Measurements from ENCODE around the gene SASH1.

DNA sequence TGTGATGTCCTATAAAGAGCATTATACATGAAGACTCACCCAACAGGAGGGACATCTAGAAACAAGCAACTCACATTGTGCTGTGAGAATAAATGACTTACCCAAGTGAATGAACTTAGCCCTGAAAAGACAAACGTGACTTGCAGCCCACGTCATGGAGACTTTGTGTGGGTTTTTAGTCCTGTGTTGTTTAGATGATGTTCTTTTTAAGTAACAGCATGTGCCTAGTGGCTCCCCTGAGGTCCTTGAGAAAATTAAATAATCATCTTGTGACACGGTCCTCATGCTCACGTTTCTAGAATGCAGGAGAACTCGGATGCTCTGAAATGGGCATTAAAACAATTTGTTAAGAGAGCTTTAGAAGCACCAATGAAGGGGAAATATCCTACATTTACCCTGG lies 165.1 kb downstream of the SASH1 start:
- TF ChIP-seq, protein P1, sequence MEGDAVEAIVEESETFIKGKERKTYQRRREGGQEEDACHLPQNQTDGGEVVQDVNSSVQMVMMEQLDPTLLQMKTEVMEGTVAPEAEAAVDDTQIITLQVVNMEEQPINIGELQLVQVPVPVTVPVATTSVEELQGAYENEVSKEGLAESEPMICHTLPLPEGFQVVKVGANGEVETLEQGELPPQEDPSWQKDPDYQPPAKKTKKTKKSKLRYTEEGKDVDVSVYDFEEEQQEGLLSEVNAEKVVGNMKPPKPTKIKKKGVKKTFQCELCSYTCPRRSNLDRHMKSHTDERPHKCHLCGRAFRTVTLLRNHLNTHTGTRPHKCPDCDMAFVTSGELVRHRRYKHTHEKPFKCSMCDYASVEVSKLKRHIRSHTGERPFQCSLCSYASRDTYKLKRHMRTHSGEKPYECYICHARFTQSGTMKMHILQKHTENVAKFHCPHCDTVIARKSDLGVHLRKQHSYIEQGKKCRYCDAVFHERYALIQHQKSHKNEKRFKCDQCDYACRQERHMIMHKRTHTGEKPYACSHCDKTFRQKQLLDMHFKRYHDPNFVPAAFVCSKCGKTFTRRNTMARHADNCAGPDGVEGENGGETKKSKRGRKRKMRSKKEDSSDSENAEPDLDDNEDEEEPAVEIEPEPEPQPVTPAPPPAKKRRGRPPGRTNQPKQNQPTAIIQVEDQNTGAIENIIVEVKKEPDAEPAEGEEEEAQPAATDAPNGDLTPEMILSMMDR (IDR thresholded peaks at IDR 0.05) = no peak
- TF ChIP-seq, protein P2, sequence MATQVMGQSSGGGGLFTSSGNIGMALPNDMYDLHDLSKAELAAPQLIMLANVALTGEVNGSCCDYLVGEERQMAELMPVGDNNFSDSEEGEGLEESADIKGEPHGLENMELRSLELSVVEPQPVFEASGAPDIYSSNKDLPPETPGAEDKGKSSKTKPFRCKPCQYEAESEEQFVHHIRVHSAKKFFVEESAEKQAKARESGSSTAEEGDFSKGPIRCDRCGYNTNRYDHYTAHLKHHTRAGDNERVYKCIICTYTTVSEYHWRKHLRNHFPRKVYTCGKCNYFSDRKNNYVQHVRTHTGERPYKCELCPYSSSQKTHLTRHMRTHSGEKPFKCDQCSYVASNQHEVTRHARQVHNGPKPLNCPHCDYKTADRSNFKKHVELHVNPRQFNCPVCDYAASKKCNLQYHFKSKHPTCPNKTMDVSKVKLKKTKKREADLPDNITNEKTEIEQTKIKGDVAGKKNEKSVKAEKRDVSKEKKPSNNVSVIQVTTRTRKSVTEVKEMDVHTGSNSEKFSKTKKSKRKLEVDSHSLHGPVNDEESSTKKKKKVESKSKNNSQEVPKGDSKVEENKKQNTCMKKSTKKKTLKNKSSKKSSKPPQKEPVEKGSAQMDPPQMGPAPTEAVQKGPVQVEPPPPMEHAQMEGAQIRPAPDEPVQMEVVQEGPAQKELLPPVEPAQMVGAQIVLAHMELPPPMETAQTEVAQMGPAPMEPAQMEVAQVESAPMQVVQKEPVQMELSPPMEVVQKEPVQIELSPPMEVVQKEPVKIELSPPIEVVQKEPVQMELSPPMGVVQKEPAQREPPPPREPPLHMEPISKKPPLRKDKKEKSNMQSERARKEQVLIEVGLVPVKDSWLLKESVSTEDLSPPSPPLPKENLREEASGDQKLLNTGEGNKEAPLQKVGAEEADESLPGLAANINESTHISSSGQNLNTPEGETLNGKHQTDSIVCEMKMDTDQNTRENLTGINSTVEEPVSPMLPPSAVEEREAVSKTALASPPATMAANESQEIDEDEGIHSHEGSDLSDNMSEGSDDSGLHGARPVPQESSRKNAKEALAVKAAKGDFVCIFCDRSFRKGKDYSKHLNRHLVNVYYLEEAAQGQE (IDR thresholded peaks at IDR 0.05; ENCODE audit: insufficient read depth in 1 of 2, low read depth in 2 of 2, low read length in 1 of 2) = no peak
